Hepatocyte (in vitro differentiated cells): ENCODE results near the gene NTF4. TPM values are rescaled to one million over a fixed set of nuclear protein-coding genes. Genes with fewer than 3 reads are reported as not detected.

Source experiments
- DNase-seq: peaks from one replicate; pipeline ENCODE4 v3.0.0-alpha.2; 2016; ENCODE audit warnings: low spot score
- H2AFZ ChIP-seq: fragments of 200-600 bp; sonication (generic); 2 replicates; pipeline ENCODE4 v1.6.0; 2016; ENCODE audit warnings: antibody characterized with exemption, mild to moderate bottlenecking
- H3K27ac ChIP-seq: fragments of 200-600 bp; sonication (generic); 2 replicates; pipeline ENCODE4 v1.5.1; 2016; ENCODE audit warnings: mild to moderate bottlenecking
- H3K27me3 ChIP-seq: fragments of 200-600 bp; sonication (generic); 2 replicates; pipeline ENCODE4 v1.6.1; 2016
- H3K36me3 ChIP-seq: fragments of 200-600 bp; sonication (generic); replicated peaks from 2 replicates; pipeline ENCODE4 v1.5.1; 2016; ENCODE audit warnings: low read depth; ENCODE audit not compliant: insufficient read depth
- H3K4me1 ChIP-seq: fragments of 200-600 bp; sonication (generic); 2 replicates; pipeline ENCODE4 v1.5.1; 2016; ENCODE audit warnings: mild to moderate bottlenecking, moderate library complexity; ENCODE audit not compliant: insufficient read depth
- H3K4me2 ChIP-seq: fragments of 200-600 bp; sonication (generic); 2 replicates; pipeline ENCODE4 v1.6.0; 2016
- H3K4me3 ChIP-seq: fragments of 200-600 bp; sonication (generic); 2 replicates; pipeline ENCODE4 v1.5.1; 2016; ENCODE audit warnings: mild to moderate bottlenecking
- H3K79me2 ChIP-seq: fragments of 200-600 bp; sonication (generic); 2 replicates; pipeline ENCODE4 v1.6.0; 2017; ENCODE audit warnings: mild to moderate bottlenecking
- H3K9me2 ChIP-seq: fragments of 200-600 bp; sonication (generic); replicated peaks from 2 replicates; pipeline ENCODE4 v1.6.0; 2017; ENCODE audit warnings: mild to moderate bottlenecking; ENCODE audit not compliant: insufficient read depth
- H3K9me3 ChIP-seq: fragments of 200-600 bp; sonication (generic); 2 replicates; pipeline ENCODE4 v1.5.1; 2016; ENCODE audit warnings: low read depth, mild to moderate bottlenecking
- H4K20me1 ChIP-seq: fragments of 200-600 bp; sonication (generic); 2 replicates; pipeline ENCODE4 v1.6.0; 2016; ENCODE audit warnings: mild to moderate bottlenecking; ENCODE audit not compliant: insufficient read depth, poor library complexity, severe bottlenecking
- EZH2 ChIP-seq: fragments of 200-600 bp; sonication (generic); IDR thresholded peaks from 2 replicates; pipeline ENCODE4 v1.6.1; 2016; ENCODE audit warnings: antibody characterized with exemption, mild to moderate bottlenecking, borderline replicate concordance
- EZH2phosphoT487 ChIP-seq: fragments of 200-600 bp; sonication (generic); IDR thresholded peaks from one replicate; pipeline ENCODE4 v1.6.1; 2018; ENCODE audit warnings: antibody characterized with exemption, mild to moderate bottlenecking, low read depth, moderate library complexity; ENCODE audit not compliant: unreplicated experiment, severe bottlenecking
- WGBS: methylation state at CpG from one replicate; pipeline ENCODE4 v1.1.6; 2016; ENCODE audit warnings: low lambda C conversion rate; ENCODE audit errors: missing lambda C conversion rate; 5-methylcytosine and 5-hydroxymethylcytosine counted together
- polyA plus RNA-seq: library from polyadenylated mRNA; unstranded; fragments of >200 nt; fragmentation: Nextera tagmentation; extraction: Ambion mirVana; gene quantifications from 2 replicates; pipeline ENCODE4 v1.2.1, GENCODE V29; 2016
- small RNA-seq: library from RNA; depleted of rRNA; stranded (forward); fragments of <200 nt; gene quantifications from one replicate; pipeline ENCODE3, GENCODE V24; 2014
- total RNA-seq: library from RNA; depleted of rRNA; stranded (reverse); fragments of >200 nt; gene quantifications from 2 replicates; pipeline ENCODE4 v1.2.3, GENCODE V29; 2014
- TF ChIP-seq, protein P1 (sequence below): fragments of 200-600 bp; sonication (generic); IDR thresholded peaks from 2 replicates; pipeline ENCODE4 v1.5.1; 2016; ENCODE audit warnings: antibody characterized with exemption, mild to moderate bottlenecking; ENCODE audit not compliant: poor library complexity

Gene NTF4
- total and polyA plus RNA-seq, 2 experiments from 2014 or later, result 2.9 to 6.9 TPM

DNA sequence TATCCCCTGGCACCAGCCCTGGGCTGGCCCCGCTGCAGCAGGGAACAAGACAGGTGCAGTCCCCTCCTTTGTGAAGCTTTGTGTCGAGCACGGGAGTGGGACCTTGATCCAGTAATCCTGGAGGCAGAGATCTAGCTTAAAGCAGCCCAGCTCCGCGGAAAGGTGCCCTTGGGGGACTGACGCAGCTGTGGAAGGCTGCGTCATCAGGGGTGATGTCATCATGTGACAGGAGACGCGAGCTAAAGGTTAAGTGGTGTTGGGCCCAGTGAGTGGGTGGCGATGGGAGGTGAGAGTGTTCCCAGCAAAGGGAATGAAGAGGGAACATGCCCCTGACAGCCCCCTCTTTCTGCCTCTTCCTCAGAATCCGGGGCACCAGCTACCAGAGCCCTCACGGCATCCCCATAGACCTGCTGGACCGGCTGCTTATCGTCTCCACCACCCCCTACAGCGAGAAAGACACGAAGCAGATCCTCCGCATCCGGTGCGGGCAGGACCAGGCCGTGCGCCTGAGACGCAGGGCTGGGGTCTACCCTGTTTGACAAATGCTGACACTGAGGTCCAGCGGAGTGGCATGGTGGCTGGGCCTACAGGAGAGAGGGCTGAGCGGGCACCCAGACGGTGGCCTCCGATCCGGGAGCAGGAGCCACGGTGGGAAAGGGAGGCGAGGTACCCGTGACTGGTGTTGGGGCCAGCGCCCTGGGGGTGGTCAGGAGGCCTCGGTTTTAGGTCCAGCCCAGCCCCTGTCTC lies 50.3 kb downstream of the NTF4 start:
- DNase-seq, result no peak
- 97% methylated on average over 29 of the region's 32 CpGs for WGBS
- Histone ChIP-seq H3K4me1 (peaks cover 9% of the 10 kb centered on the region), H2AFZ (no peak overlapping the region), H3K9me2 (no peaks in the 10 kb centered on the region), H3K79me2 (no peaks in the 10 kb centered on the region), H3K27ac (no peak overlapping the region), H3K9me3 (no peaks in the 10 kb centered on the region), H3K27me3 (peaks cover 11% of the 10 kb centered on the region), H3K36me3 (no peaks in the 10 kb centered on the region), H4K20me1 (no peaks in the 10 kb centered on the region), H3K4me2 (no peak overlapping the region), H3K4me3 (no peak overlapping the region)
- TF ChIP-seq EZH2phosphoT487, result no peak

DNA sequence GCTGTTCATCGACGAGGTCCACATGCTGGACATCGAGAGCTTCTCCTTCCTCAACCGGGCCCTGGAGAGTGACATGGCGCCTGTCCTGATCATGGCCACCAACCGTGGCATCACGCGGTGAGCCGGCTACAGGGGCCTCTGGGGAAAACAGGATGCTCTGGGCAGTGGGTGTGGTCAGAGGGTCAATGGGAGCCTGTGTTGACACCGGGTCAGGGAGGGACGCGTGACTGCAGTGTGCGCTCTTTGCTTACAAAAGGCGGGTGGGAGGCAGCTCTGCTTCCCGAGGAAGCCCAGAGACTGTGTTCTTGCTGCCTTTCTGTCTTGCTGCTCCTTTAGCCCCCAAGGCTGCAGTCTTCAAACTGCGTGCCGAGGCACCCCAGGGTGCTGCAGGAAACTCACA lies 53.4 kb downstream of the NTF4 start:
- Histone ChIP-seq H3K27ac (no peak overlapping the region), H3K4me3 (no peak overlapping the region), H3K27me3 (no peaks in the 10 kb centered on the region), H4K20me1 (no peaks in the 10 kb centered on the region), H3K9me3 (no peaks in the 10 kb centered on the region), H3K4me1 (no peaks in the 10 kb centered on the region), H3K36me3 (no peaks in the 10 kb centered on the region), H3K4me2 (no peak overlapping the region), H2AFZ (no peak overlapping the region), H3K79me2 (no peaks in the 10 kb centered on the region), H3K9me2 (no peaks in the 10 kb centered on the region)
- DNase-seq, result no peak
- 95% methylated on average over 14 of the region's 17 CpGs for WGBS
- TF ChIP-seq, protein P1, sequence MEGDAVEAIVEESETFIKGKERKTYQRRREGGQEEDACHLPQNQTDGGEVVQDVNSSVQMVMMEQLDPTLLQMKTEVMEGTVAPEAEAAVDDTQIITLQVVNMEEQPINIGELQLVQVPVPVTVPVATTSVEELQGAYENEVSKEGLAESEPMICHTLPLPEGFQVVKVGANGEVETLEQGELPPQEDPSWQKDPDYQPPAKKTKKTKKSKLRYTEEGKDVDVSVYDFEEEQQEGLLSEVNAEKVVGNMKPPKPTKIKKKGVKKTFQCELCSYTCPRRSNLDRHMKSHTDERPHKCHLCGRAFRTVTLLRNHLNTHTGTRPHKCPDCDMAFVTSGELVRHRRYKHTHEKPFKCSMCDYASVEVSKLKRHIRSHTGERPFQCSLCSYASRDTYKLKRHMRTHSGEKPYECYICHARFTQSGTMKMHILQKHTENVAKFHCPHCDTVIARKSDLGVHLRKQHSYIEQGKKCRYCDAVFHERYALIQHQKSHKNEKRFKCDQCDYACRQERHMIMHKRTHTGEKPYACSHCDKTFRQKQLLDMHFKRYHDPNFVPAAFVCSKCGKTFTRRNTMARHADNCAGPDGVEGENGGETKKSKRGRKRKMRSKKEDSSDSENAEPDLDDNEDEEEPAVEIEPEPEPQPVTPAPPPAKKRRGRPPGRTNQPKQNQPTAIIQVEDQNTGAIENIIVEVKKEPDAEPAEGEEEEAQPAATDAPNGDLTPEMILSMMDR, result no peak
- TF ChIP-seq EZH2, result no peak

Small RNAs within 50 kb of the gene (small RNA-seq; reads per million reads assigned to genes)
- gene RN7SL708P, result not detected

Other genes with a start within 250 kb of the NTF4 start
- gene HSD17B14, start 228.3 kb downstream of the NTF4 start, total RNA-seq, result 64.1 and 67.6 TPM in 2 replicates
- 91.9 and 107 TPM in 2 replicates for gene HSD17B14, start 228.3 kb downstream of the NTF4 start, polyA plus RNA-seq
- 7.3 and 8.3 TPM in 2 replicates for gene PLEKHA4, start 196.2 kb downstream of the NTF4 start, total RNA-seq
- 15.1 and 25.8 TPM in 2 replicates for gene PLEKHA4, start 196.2 kb downstream of the NTF4 start, polyA plus RNA-seq
- gene PPP1R15A, start 192.4 kb downstream of the NTF4 start, total RNA-seq, result 67.1 and 83.1 TPM in 2 replicates
- 172 and 218 TPM in 2 replicates for gene PPP1R15A, start 192.4 kb downstream of the NTF4 start, polyA plus RNA-seq
- gene TULP2, start 166.1 kb downstream of the NTF4 start, total RNA-seq, result not detected in 2 replicates
- not detected in 2 replicates for gene TULP2, start 166.1 kb downstream of the NTF4 start, polyA plus RNA-seq
- gene NUCB1, start 164.5 kb downstream of the NTF4 start, total RNA-seq, result 233 and 283 TPM in 2 replicates
- gene NUCB1, start 164.5 kb downstream of the NTF4 start, polyA plus RNA-seq, result 332 and 339 TPM in 2 replicates
- 0.72 and 3.7 TPM in 2 replicates for gene DHDH, start 131.1 kb downstream of the NTF4 start, total RNA-seq
- gene DHDH, start 131.1 kb downstream of the NTF4 start, polyA plus RNA-seq, result 1.5 and 2.9 TPM in 2 replicates
- 76.4 and 77.3 TPM in 2 replicates for gene BAX, start 109.9 kb downstream of the NTF4 start, total RNA-seq
- 106 and 116 TPM in 2 replicates for gene BAX, start 109.9 kb downstream of the NTF4 start, polyA plus RNA-seq
- gene FTL, start 99.5 kb downstream of the NTF4 start, total RNA-seq, result 8,878 and 9,969 TPM in 2 replicates
- gene FTL, start 99.5 kb downstream of the NTF4 start, polyA plus RNA-seq, result 13,723 and 15,987 TPM in 2 replicates
- 29.2 and 37.4 TPM in 2 replicates for gene GYS1, start 71.5 kb downstream of the NTF4 start, total RNA-seq
- gene GYS1, start 71.5 kb downstream of the NTF4 start, polyA plus RNA-seq, result 45.9 and 54.8 TPM in 2 replicates
- 62.9 and 72.1 TPM in 2 replicates for gene RUVBL2, start 70.9 kb downstream of the NTF4 start, total RNA-seq
- gene RUVBL2, start 70.9 kb downstream of the NTF4 start, polyA plus RNA-seq, result 79.6 and 84.9 TPM in 2 replicates
- gene LHB, start 47.7 kb downstream of the NTF4 start, total RNA-seq, result not detected in 2 replicates
- not detected in 2 replicates for gene LHB, start 47.7 kb downstream of the NTF4 start, polyA plus RNA-seq
- gene CGB3, start 40.5 kb downstream of the NTF4 start, total RNA-seq, result 1.1 TPM in 1 of 2 replicates, not detected in the other
- gene CGB3, start 40.5 kb downstream of the NTF4 start, polyA plus RNA-seq, result not detected in 2 replicates
- not detected in 2 replicates for gene CGB2, start 32.9 kb downstream of the NTF4 start, total RNA-seq
- not detected in 2 replicates for gene CGB2, start 32.9 kb downstream of the NTF4 start, polyA plus RNA-seq
- not detected in 2 replicates for gene CGB1, start 27.9 kb downstream of the NTF4 start, total RNA-seq
- 0.52 TPM in 1 of 2 replicates, not detected in the other for gene CGB1, start 27.9 kb downstream of the NTF4 start, polyA plus RNA-seq
- gene CGB5, start 21.0 kb downstream of the NTF4 start, total RNA-seq, result 1.5 and 1.9 TPM in 2 replicates
- 0.22 and 1.2 TPM in 2 replicates for gene CGB5, start 21.0 kb downstream of the NTF4 start, polyA plus RNA-seq
- gene CGB8, start 15.7 kb downstream of the NTF4 start, total RNA-seq, result 0.50 TPM in 1 of 2 replicates, not detected in the other
- 0.53 TPM in 1 of 2 replicates, not detected in the other for gene CGB8, start 15.7 kb downstream of the NTF4 start, polyA plus RNA-seq
- 0.76 TPM in 1 of 2 replicates, not detected in the other for gene CGB7, start 7.1 kb downstream of the NTF4 start, total RNA-seq
- 1.6 and 4.1 TPM in 2 replicates for gene CGB7, start 7.1 kb downstream of the NTF4 start, polyA plus RNA-seq
- gene KCNA7, start 7.9 kb upstream of the NTF4 start, total RNA-seq, result not detected in 2 replicates
- gene KCNA7, start 7.9 kb upstream of the NTF4 start, polyA plus RNA-seq, result not detected in 2 replicates
- 164 and 190 TPM in 2 replicates for gene SNRNP70, start 20.6 kb upstream of the NTF4 start, total RNA-seq
- gene SNRNP70, start 20.6 kb upstream of the NTF4 start, polyA plus RNA-seq, result 248 and 294 TPM in 2 replicates
- gene LIN7B, start 49.6 kb upstream of the NTF4 start, total RNA-seq, result 7.1 and 8.7 TPM in 2 replicates
- 18.0 and 20.6 TPM in 2 replicates for gene LIN7B, start 49.6 kb upstream of the NTF4 start, polyA plus RNA-seq
- gene C19orf73, start 54.3 kb upstream of the NTF4 start, total RNA-seq, result 1.9 TPM in 1 of 2 replicates, not detected in the other
- 2.6 and 2.7 TPM in 2 replicates for gene C19orf73, start 54.3 kb upstream of the NTF4 start, polyA plus RNA-seq
- 4.4 and 11.3 TPM in 2 replicates for gene PPFIA3, start 54.7 kb upstream of the NTF4 start, total RNA-seq
- 8.2 and 11.4 TPM in 2 replicates for gene PPFIA3, start 54.7 kb upstream of the NTF4 start, polyA plus RNA-seq
- gene HRC, start 90.6 kb upstream of the NTF4 start, total RNA-seq, result 0.44 and 0.50 TPM in 2 replicates
- gene HRC, start 90.6 kb upstream of the NTF4 start, polyA plus RNA-seq, result 0.33 and 0.48 TPM in 2 replicates
- 6.6 and 7.0 TPM in 2 replicates for gene TRPM4, start 93.0 kb upstream of the NTF4 start, total RNA-seq
- 20.5 and 23.2 TPM in 2 replicates for gene TRPM4, start 93.0 kb upstream of the NTF4 start, polyA plus RNA-seq